ENCODE data around the gene E2F8.

Gene E2F8

DNA sequence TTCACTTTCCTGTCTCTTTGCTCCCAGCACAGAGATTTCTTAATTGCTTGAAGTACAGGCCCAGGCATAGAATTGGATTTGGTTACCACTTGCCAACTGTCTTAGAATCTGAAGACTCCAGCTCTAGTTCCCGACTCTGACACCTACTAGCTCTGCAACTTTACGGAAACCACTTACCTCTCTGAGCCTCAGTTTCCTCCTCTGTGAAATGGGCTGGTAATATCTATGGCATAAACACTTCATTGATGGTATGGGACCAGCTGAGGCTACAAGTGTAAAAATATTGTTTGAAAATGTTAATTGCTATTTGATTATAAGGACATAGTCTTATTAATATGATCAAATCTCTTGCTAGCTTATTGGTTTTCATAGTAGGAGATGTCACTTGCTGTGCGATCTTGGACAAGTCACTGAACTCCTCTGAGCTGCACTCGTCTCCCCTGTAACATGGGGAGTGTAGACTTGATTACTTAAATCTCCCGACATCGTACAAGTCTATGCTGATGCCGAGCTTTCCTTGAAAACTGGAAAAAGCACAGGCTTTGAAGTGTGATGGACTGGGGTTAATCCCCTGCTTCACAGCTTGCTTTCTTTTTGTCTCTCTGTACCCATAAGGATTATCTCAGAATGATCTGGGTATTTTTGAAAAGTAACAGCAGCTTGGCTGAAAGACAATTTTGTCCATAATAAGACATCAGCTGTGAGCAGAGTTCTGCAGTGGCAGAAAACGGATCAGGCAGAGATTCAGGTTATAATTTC, 11.8 kb upstream of the E2F8 start:
- no peak for DNase-seq

DNA sequence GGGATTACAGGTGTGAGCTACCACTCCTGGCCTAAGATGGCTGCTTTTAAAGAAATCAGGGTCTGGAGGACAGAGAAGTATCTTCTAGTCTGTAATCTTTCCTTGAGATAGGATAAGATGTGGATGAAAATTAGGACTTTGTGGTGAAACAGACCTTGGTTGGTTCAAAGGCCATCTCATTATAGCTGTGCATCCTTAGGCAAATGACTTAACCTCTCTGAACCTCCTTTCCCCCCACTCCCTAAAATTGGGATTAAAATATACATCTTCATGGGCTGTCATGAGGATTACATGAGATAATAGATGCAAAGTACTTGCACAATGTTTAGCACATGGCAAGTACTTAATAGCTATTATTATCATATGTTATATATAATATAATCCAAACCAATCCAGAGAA, 10.8 kb upstream of the E2F8 start:
- no peak for DNase-seq

DNA sequence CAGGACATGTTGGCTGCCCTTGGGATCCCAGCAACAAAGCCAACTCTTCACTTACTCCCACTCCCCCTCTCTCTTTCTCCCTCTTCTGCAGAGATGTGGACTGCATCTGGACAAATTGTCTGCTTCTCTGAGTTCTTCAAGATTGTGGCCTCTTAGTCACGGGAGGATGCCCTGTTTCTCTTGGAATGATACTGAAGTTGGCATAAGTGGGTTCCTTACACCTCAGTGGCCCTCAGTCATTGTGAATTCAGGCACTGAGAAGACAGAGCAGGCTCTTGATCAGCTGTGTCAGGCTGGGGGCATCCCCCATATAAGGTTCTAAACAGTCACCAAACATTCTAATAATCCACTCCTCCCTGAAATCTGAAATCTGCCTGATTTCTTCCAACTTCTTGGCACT, 6.1 kb upstream of the E2F8 start:
- no peak for DNase-seq

DNA sequence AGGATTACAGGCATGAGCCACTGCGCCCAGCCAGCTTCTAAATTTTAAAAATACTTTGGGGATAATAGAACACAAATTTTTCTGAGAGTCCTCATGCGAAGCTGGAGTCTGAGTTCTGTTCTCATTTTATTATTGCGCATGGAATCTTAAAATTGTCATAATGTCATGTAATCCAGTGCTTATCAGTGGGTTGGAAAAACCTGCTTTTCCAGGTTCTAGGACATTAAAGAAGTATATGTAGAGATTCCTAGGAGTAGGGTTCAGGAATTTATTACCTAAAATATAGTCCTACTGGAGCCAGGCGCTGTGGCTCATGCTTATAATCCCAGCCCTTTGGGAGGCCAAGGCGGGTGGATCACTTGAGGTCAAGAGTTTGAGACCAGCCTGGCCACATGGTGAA, 4.6 kb upstream of the E2F8 start:
- no peak for DNase-seq

DNA sequence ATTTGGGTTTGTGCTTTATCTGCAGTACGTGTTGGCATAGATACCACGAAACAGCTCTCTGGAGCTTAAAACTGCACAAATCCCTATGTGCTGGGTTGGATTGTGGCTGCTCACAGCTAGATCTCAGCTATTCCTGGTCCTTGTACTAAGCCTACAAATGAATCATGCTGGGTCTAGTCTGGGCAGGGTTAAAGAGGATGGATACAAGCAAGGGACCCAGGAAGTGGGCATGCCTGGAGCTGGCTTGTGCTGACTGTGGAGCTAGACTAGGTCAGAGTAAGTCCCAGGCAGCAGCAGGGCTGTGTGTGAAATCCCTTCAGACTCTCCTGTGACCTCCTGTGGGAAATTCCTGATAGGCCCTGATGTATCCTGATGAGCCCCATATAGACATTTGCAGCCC, 3.9 kb upstream of the E2F8 start:
- no peak for DNase-seq

DNA sequence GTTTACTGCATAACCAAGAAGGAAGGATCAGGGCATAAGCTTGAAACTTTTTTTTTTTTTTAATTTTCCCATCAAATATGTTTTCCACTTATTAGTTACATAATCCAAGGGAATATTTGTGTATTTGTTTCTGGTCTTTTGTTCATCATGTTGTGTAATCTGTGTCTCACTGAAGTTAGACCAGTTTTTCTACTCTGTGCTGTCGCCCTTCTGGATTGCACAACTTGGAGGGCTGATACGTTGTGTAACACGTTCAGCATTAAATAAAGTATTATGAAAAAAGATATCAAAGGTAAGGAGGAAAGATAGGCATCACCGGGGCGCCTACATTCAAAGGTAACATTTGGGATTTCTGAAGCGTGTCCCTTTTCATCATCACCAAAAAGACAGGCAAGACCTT, 3.3 kb upstream of the E2F8 start:
- no peak for DNase-seq

DNA sequence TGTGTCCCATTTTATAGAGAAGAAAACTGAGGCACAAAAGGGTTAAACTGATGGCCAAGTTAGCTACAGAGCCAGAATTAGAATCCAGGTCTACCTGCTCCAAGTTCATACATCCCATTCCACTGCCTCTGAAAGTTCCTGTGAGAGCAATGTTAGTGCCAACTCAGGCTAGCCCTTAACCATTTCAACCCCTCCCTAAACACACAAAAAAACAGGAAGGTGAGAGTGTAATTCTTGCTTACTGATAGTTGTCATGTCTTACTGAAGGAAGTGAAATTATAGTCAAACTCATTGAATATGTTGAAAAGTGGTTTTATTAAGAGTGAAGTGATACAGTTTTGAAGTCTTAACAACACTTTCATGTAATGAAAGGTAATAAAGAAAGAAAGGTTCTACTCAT, 2.9 kb upstream of the E2F8 start:
- DNase-seq, result no peak

DNA sequence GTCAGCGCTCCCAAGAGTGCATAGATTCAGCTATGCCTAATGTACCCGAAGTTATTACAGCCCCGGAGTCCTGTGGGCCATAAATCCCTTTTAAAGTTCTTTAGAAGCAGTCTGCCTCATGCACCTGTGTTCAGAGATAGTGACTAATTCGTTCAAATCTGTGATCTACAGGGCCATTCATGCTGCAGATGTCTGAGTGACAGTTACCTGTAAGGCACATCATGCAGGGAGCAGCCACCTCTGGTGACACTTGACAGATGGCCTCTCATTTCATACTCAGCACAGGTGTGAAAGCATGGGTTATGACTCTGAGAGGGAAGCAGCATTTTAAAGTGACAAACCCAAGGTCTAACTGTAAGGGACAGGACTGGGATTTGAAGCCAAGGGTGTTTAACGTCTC, 2.4 kb upstream of the E2F8 start:
- DNase-seq, result no peak

DNA sequence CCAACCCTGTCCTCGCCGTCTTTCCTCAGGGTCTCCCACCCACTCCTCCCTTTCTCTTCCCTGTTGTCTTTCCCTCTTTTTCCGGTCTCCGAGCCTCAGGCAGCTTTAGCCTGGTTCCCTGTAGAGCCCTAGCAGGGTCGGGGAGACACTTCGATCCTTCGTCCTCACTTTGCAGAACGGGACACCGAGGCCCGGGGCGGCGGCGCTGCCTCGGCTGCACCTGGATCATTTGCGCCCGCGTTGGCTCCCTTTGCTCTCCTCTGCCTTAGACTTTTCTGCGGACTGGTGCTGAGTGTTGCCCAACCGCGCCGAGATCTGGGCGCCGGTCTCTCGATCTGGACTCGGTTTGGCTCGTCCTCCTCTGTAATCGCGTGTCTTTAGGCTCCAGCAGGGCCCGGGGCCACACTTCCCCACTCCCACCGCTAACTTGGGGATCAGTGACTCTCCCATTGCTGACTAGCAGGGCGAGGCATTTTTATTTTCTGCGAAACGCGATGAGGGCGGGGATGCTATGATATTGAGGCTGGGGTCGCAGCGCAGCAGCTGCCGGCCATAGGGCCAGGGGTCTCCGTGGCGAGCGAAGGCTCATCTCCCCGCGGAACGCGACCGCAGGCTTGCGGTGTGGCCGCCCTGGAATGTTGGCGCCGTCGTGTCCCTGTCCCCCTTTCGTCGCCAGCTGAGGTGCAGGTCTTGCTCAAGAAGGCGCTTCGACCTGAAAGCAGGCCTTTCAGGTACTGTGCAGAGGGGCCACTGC, 1.6 kb upstream of the E2F8 start:
- no peak for DNase-seq

DNA sequence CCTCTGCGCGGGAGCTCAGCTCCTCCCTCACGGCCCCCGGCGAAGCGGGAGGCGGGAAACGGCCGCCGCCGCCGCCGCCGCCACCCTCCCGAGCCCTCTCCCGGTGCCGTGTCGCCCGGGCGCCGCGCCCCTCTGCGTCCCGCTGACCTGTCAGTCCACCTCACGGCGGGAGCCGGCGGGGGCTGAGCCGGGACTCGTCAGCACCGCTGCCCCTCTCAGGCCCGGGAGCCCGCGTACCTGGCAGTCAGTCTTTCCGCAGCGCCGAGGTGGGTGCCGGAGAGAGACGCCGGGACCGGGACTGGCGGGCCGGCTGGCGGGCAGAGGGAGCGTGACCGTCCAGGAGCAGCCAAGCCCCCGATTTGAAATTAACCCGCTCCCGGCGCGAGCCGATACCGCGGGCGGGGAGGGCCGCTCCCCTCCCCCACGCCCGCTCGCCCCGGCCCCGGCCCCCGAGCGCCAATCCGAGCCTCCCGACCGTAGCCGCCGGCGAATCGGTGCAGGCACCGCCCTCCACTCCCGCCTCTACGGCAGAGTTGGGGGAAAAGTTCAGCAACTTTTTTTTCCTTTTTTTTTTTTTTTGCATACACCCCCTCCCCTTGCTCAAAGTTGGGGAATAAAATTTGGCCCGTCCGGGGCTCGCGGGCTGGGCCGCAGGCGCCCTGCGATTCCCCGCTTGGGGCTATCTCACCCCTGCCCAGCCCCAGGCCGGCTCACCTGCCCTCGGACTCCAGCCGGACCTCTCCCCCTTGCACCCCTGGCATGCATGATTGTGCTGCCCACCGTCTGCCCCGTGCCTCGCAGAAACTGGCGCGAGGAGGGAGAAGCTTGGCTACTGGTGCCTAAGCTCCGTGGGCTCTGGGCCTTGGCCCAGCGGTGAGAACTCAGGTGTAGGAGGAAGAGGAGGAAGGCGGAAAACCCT, 774 bp upstream of the E2F8 start:
- DNase-seq, result no peak

DNA sequence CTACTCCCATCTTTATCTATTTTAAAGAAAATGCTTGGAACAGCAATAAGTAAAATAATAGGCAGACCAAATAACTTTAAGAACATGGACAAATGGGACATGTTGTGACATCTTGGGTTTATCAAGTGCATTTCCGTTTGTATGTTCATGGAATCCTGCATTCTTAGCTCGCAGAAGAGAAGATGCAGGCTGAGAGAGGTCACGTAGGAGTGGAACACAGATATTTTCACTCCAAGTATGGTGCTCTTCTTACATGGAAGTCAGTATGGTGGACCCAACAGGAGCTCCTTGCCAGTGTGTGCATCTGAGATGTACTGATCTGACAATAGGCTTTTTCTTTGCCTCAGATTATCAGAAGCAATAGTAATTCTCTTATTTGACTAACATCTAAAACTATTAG, 1.7 kb downstream of the E2F8 start:
- DNase-seq, result no peak

DNA sequence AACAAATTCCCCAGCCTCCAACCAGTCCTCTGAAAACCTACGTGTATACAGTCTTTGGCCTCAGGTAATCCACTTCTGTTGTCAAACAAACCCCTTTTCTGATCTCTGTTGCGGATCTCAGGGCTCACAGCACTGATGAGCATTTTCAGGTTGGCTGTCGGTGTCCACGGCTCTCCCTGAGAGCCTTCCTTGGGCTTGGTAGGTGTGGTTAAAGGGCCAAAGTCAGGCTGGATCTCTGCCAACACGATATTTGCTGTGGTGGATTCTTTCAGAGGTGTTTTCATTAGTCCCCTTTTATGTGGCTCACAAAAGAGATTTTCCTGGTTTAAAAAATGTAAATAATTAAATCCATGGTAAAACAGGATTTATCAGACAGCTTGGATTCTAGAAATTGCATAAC, 2.9 kb downstream of the E2F8 start:
- no peak for DNase-seq

DNA sequence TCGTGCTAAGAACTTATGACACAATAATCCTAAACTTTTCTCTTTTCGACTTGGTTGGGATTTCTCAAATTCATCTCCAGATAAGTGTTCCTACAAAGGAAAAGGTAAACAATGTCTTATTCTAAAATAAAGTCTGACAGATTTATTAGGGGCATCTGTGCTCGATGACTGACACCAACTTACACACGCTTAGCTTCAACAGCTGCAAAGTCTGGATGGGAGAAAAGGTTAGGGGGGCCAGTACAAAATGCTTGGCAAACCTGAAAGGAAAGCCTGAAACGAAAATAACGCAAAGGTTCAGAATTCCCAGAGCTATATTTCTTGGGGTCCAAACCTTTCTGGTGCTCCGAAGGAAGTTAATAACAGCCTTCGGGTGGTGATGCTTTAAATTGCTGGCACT, 3.4 kb downstream of the E2F8 start:
- DNase-seq, result no peak

DNA sequence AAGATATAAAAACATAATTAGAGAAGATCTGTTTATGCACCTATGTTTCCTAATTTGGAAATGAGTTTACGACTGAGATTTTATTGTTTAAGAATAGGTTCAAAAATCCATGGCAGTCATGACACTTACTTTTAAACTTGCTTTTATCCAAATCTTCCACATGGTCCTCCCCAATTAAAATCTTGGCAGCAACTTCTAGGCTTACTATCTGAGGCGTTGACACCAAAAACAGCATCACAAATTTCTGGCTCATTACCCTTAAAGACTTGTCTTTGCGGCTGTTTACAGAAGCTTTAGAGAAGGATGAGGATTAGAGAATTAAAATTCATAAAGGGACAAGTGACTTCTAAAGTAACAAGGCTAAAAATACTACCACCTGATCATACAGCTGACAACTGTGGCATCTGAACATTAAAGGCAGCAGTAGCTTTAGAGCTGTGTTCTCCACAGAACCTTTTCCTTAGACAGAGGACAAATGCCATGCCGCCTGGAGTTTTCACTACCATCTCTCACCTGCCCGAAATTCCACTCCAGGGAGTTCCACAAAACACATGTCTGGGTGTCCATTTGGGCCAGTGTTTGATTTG, 6.4 kb downstream of the E2F8 start:
- no peak for DNase-seq

DNA sequence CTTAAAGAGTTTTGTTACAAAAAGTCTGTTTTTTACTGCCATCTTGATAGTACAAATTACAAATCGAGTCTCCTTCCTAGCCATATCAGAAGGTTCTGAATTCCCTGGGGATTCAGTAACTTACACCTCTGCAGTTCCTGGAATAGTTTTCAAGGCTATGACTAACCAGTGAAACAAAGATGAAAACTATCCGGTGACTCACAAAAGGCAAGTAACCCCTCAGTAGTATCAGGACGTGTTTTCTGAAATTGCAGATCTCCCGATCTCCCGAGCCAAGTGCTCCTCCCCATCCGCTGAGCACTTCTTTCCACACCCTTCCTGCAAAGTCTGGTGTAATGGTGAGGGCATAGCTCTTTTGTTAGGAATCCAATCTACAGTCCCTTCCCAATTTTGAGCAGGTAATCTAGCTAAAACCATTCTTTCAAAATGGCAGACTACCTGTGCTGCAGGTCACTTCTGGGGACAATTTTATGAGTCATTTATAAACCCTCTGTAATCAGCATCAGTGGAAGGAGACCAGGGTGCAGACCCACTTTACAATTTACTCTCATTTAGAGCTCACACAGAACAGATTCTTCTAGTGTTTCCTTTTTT, 7.7 kb downstream of the E2F8 start:
- DNase-seq, result no peak

DNA sequence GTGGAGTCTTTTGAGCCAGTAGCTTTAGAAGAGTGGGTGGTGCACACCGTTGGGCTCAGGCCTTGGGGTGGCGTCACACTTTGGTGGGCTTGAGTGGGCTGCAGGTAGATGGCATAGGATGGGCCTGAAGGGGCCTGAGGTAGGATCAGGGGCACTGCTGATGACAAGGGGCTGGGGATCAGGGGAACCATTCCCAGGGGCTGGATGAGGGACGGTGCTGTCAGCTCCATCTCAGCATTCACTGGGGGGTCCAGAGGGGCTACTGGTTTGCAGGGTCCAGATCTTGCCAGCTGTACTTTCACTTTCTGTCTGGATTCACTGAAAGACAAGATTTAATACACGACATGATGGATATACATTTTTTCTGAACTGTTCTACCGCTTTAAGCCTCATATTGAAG, 11.1 kb downstream of the E2F8 start:
- no peak for DNase-seq

DNA sequence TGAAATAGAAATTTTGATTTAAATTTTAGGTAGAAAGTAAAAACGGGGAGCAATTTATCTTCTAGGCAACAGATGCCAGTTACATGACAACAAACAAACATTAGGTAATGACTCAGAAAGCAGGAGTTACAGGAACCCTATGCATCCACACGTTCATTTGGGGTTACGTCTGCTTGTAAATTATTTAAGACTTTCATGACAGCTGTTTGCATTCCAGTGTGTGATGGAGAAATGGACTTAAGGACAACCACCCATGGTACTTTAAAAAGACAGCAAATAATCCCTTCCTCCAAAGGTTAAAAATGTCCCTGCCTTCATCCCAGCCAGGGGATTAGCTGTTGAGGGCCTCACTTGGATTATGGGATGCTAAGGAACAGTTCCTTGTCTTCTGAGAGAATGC, 11.8 kb downstream of the E2F8 start:
- no peak for DNase-seq

DNA sequence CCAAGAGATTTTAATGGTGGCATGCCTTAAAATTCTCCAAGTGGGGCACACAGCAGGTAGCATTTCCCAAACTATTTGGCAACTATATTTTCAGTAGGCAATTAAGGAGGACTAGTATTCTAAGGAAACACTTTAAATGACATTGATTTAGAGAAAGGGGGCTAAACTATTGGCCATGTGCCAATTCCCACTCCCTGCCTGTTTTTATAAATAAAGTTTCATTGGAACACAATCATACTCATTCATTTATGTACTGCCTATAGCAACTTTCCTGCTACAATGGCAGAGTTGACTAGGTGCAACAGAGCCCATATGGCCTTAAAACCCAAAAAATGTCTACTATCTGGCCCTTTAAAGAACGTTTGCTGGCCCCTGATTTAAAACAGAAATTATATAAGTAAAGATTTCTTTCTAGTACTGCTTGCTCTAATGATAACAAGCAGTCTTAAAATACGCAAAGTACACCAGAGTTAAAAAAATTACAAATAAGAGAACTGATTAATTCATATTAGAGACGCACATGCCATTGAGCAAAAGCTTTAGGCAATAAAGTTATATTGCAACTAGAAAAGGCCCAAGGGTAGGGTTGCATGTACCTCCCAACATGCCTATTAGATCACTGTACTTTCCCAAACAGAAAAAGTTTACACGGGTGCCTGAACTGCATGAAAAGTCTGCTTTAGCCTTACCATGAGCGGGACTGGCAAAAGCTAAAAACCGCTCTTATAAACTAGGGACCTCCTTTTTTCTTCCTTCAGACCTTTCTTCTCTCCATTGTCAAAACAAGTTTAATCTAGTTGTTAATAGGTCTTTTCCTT, 14.2 kb downstream of the E2F8 start:
- no peak for DNase-seq

DNA sequence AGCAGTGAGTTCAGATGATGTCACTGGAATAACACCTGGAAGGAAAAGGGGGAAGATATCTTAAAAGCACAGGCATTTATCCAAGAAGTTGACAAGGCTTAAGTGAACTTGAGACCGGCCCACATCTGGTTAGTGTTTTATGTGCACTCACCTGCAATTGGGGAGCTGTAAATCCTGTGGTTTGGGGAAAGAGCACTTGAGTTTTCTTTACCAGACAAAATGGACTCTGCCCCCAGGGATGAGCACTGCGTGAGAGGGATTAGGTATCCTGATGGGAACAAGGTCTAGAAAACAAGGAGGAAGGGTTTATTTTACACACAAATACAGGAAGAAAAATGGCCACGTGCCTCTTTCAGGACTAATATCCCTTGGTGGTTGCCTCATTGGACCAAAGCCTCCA, 15.2 kb downstream of the E2F8 start:
- DNase-seq, result peak; percentile 83

DNA sequence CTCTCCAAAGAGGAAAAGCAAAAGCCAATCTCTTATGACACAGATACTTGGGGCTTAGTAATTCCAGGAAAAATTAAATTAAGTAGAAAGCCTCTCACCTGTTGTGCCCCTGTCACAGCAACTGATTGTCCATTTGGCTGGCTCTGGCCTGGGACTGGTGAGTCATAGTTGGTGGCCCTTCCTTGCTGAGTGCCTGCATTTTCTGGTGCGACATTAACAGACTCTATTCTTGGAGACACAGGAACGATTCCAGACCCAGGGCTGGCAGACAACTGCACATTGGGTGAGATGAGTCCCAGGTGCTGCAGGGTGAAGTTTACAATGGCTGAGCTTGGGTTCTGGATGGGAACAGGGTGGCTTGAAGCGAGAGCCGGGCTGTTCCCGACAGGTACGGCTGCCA, 15.6 kb downstream of the E2F8 start:
- no peak for DNase-seq

DNA sequence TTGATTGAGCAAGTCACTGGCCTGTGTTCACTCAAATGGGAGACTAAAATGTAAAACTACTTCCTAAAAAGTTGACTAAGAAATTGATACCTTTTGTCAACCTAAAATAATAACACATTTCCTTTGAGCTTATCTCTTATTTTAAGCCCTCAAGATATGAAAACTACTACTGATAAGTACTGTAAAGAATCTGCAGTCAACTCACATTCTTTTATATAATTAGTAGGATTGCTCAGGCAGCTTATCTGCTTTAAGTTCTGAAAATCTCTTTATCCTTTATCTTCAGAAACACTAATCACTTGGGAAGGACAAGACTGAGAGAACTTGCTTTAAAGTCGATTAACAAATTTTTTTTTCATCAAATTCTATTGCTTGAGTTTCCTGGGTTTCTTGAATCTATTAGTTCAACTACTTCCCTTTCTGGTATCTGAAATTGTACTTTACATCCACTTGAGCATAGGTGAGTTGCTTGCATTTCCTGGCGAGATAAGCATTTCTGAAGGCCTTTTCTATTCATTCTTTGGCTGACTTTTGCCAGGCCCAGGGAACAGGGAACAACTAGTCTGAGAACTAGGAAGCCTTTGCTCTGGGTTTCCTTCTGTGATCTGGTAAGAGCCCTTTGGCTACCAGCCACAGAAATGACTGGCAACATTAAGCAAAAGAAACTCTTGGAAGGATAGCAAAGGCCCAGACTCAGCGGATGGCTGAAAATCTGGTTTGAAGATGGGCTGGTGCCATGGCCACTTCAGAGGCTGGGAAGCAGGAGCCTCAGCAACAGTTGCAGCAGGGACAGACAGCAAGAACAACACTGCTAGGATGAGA, 19.6 kb downstream of the E2F8 start:
- no peak for DNase-seq
